Breast epithelium (tissue), 4 donors: ENCODE results near the gene F2RL3. TPM values are rescaled to one million over a fixed set of nuclear protein-coding genes. Genes with fewer than 3 reads are reported as not detected.

ENCODE experiments used
- DNase-seq, 2 donors: peaks; one replicate each; pipeline ENCODE4 v3.0.0-alpha.2; 2019; ENCODE audit warnings: low spot score in 2 of 2
- H3K27ac ChIP-seq, 2 donors: fragments of 200-600 bp; sonication (generic) in 1 of 2; one replicate each; pipeline ENCODE4 v1.5.1; 2016 to 2019; ENCODE audit warnings: mild to moderate bottlenecking in 1 of 2
- H3K27me3 ChIP-seq, 2 donors: fragments of 200-600 bp; sonication (generic) in 1 of 2; one replicate each; pipeline versions ENCODE4 v1.5.1 to v1.6.0; 2017 to 2019; ENCODE audit warnings: control low read depth in 1 of 2, mild to moderate bottlenecking in 1 of 2
- H3K36me3 ChIP-seq: fragments of 200-600 bp; one replicate; pipeline ENCODE4 v1.5.1; 2019
- H3K4me1 ChIP-seq, 2 donors: fragments of 200-600 bp; sonication (generic); one replicate each; pipeline ENCODE4 v1.5.1; 2016 to 2019; ENCODE audit warnings: control low read depth in 1 of 2
- H3K4me3 ChIP-seq, 3 donors: fragments of 200-600 bp; sonication (generic); 1 replicate in 2 of 3; 2 replicates in 1 of 3; pipeline ENCODE4 v1.5.1; 2016 to 2019; ENCODE audit warnings: mild to moderate bottlenecking in 3 of 3, moderate library complexity in 2 of 3
- H3K9me3 ChIP-seq, 2 donors: fragments of 200-600 bp; sonication (generic) in 1 of 2; one replicate each; pipeline ENCODE4 v1.5.1; 2016 to 2019; ENCODE audit warnings: control low read depth in 1 of 2
- POLR2A ChIP-seq: fragments of 450-650 bp; IDR thresholded peaks from one replicate; pipeline ENCODE4 v1.6.1; 2016; ENCODE audit warnings: antibody characterized with exemption, mild to moderate bottlenecking, moderate library complexity
- POLR2AphosphoS5 ChIP-seq, 3 donors: sonication (generic); formaldehyde crosslinking; IDR thresholded peaks; one replicate each; pipeline ENCODE4 v1.6.1; 2017; ENCODE audit warnings: antibody characterized with exemption in 3 of 3
- intact Hi-C: fragments of 100-400 bp; cut with DNase I; formaldehyde crosslinking; loops from one replicate; pipeline ENCODE4 v1.15.1; 2023; ENCODE audit warnings: low total_unique reads
- total RNA-seq, 3 donors: library from RNA; depleted of rRNA; stranded (reverse); fragments of >200 nt; gene quantifications; one replicate each; pipeline ENCODE4 v1.1.0, GENCODE V29; 2016
- TF ChIP-seq, protein P1 (sequence below), 3 donors: fragments of 450-650 bp; IDR thresholded peaks; one replicate each; pipeline ENCODE4 v1.5.1; 2016 to 2017; ENCODE audit warnings: antibody characterized with exemption in 3 of 3, mild to moderate bottlenecking in 3 of 3, moderate library complexity in 3 of 3

F2RL3 gene
- 10 to 100 TPM in 1 of 3 donors, 1 to 10 TPM in 1, under 1 TPM in 1; 0.32 to 27.5 (median 4.2) TPM for total RNA-seq

DNA sequence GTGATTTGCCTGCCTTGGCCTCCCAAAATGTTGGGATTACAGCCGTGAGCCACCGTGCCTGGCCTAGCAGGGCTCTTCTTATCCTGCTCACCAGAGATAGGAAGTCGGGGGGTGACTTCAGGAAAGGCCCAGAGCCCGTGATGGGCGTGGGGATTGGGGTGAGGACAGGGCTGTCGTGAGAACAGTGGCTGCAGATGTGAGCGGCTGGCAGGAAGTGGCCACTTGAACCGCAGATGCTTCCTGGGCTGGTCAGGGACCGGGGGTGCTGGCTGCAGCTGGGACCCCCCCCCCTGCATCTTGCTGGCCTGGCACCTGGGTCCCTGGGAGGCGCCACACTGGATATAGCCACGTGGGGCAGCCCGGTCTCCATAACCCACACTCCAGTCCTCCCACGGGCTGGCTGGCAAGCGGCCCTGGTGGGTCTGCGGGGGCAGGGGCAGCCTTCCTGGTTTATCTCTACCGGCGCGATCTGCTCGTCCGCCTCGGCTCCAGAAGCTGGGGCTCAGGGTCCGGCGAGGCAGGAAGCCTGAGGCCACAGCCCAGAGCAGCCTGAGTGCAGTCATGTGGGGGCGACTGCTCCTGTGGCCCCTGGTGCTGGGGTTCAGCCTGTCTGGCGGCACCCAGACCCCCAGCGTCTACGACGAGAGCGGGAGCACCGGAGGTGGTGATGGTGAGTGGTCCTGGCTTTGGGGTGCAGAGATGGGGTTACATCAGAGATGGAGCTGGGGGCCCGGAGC is at the start of gene F2RL3:
Gene F2RL3, plus strand, starts transcription at position 371 of the 737 bp plus-strand sequence. Its CDS starts 191 bp downstream, at position 562.
- Histone ChIP-seq H3K27ac (peak within 1 kb of the TSS; percentile 52 to 69), H3K27me3 (no peaks in the 10 kb centered on the region), H3K36me3 (no peaks in the 10 kb centered on the region), H3K9me3 (no peaks in the 10 kb centered on the region), H3K4me3 (peak within 1 kb of the TSS; percentile 2 to 59 (median 45)), H3K4me1 (peaks cover 0 to 5% of the 10 kb centered on the region in 2 donors)
- TF ChIP-seq, protein P1, sequence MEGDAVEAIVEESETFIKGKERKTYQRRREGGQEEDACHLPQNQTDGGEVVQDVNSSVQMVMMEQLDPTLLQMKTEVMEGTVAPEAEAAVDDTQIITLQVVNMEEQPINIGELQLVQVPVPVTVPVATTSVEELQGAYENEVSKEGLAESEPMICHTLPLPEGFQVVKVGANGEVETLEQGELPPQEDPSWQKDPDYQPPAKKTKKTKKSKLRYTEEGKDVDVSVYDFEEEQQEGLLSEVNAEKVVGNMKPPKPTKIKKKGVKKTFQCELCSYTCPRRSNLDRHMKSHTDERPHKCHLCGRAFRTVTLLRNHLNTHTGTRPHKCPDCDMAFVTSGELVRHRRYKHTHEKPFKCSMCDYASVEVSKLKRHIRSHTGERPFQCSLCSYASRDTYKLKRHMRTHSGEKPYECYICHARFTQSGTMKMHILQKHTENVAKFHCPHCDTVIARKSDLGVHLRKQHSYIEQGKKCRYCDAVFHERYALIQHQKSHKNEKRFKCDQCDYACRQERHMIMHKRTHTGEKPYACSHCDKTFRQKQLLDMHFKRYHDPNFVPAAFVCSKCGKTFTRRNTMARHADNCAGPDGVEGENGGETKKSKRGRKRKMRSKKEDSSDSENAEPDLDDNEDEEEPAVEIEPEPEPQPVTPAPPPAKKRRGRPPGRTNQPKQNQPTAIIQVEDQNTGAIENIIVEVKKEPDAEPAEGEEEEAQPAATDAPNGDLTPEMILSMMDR (IDR thresholded peaks at IDR 0.05), result no peak
- TF ChIP-seq POLR2AphosphoS5 (IDR thresholded peaks at IDR 0.05) (peak in 2 of 3 donors; percentile 24 to 46), POLR2A (no peak)
- peak in 1 of 2 donors; percentile 42 for DNase-seq
- intact Hi-C loops, result no loop called here

DNA sequence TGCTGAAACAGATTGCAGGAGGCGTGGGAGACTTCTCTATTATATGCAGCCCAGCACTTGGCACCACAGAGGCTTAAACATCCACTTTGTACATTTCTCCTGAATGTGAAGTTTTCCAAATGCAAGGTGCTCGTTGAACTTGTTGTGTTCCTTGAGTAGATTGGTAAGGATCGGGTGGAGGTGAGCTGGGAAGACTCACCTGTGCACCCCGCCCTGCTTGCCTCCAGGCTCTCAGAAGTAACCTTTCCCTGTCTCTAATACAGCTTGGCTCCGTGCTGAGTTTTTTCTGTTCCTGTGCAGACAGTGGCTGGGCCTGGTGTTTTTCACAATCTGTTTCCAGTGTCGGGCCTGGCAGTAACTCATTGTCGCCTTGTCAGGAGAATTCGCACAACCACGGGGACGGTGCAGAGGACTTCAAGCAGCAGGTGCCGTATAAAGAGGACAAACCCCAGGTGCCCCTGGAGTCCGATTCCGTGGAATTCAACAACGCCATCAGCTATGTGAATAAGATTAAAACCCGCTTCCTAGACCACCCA is 47.3 kb upstream of the F2RL3 start:
- H3K4me1 ChIP-seq, result no peaks in the 10 kb centered on the region
- no peaks in the 10 kb centered on the region for H3K9me3 ChIP-seq
- TF ChIP-seq POLR2A (no peak), POLR2AphosphoS5 (IDR thresholded peaks at IDR 0.05) (no peak)
- TF ChIP-seq, protein P1 (IDR thresholded peaks at IDR 0.05), result no peak
- intact Hi-C loops, result no loop called here
- peaks cover 2% of the 10 kb centered on the region for H3K36me3 ChIP-seq
- H3K27me3 ChIP-seq, result no peaks in the 10 kb centered on the region
- no peak overlapping the region for H3K4me3 ChIP-seq
- no peak overlapping the region for H3K27ac ChIP-seq
- no peak for DNase-seq

DNA sequence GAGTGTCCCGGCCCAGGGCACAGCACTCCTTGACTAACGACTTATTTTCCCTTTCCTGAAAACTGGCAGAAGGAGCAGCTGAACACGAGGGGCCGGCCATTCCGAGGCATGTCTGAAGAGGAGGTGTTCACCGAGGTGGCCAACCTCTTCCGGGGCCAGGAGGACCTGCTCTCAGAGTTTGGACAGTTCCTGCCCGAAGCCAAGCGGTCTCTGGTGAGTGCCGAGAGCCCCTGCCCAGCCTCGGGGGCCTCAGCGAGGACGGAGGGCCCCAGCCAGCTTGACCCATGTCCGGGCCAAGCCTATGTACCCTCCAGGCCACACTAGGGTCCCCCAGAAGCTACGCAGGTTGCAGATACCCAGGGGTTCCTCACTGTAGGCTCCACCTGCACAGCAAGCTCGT is 41.9 kb upstream of the F2RL3 start:
- Histone ChIP-seq H3K9me3 (no peaks in the 10 kb centered on the region), H3K36me3 (peaks cover 19% of the 10 kb centered on the region), H3K4me1 (no peaks in the 10 kb centered on the region), H3K27ac (no peak overlapping the region), H3K27me3 (no peaks in the 10 kb centered on the region), H3K4me3 (no peak overlapping the region)
- intact Hi-C loops, result no loop called here
- DNase-seq, result no peak
- no peak for TF ChIP-seq POLR2AphosphoS5 (IDR thresholded peaks at IDR 0.05)
- no peak for TF ChIP-seq POLR2A
- TF ChIP-seq, protein P1 (IDR thresholded peaks at IDR 0.05), result no peak

DNA sequence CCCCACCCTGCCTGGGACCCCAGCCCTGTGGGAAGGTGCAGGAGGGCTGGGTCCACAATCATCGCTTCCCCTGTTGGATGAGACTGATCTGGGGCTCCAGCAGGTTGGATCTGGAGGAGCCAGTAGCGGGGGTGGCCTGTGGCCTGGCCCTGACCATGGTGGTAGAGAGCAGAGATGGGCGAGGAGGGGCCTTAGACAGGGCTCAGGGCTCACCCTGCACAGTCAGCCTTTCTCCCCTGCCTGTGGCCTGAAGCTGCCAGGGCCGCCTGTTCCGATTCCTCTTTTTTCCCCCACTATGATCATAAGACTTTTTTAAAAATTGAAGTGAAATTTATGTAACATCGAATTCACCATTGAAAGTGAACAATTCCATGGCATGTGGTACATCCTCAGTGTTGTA is 41.4 kb upstream of the F2RL3 start:
- H3K27ac ChIP-seq, result no peak overlapping the region
- no peaks in the 10 kb centered on the region for H3K4me1 ChIP-seq
- peaks cover 19% of the 10 kb centered on the region for H3K36me3 ChIP-seq
- DNase-seq, result no peak
- no peaks in the 10 kb centered on the region for H3K27me3 ChIP-seq
- TF ChIP-seq, protein P1 (IDR thresholded peaks at IDR 0.05), result no peak
- TF ChIP-seq POLR2AphosphoS5 (IDR thresholded peaks at IDR 0.05), result no peak
- TF ChIP-seq POLR2A, result no peak
- intact Hi-C loops, result no loop called here
- no peak overlapping the region for H3K4me3 ChIP-seq
- no peaks in the 10 kb centered on the region for H3K9me3 ChIP-seq

DNA sequence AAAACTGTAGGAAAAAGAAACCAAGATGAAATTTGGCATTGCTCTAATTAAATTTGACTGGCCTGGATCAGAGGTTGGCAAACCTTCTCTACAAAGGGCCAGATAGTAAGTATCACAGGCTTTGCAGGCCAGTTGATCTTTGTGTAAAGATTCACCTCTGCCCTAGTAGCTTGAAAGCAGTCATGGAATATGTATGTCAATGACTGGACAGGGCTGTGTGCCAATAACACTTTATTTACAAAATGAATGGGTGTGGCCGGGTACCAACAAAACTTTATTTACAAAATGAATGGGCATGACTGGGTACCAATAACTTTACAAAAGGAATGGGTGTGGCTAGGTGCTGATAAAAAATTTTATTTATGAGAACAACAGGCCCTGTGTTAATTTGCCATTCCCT is 39.6 kb upstream of the F2RL3 start:
- no peaks in the 10 kb centered on the region for H3K9me3 ChIP-seq
- H3K4me3 ChIP-seq, result no peak overlapping the region
- H3K27me3 ChIP-seq, result no peaks in the 10 kb centered on the region
- H3K27ac ChIP-seq, result no peak overlapping the region
- intact Hi-C loops, result no loop called here
- peaks cover 23% of the 10 kb centered on the region for H3K36me3 ChIP-seq
- H3K4me1 ChIP-seq, result no peaks in the 10 kb centered on the region
- DNase-seq, result no peak
- TF ChIP-seq, protein P1 (IDR thresholded peaks at IDR 0.05), result no peak
- TF ChIP-seq POLR2A (no peak), POLR2AphosphoS5 (IDR thresholded peaks at IDR 0.05) (no peak)
